LNCAP (cell line): ENCODE data around the gene TWIST2.

Experiments
- CTCF ChIP-seq: fragments of 450-650 bp; IDR thresholded peaks from 2 replicates; pipeline ENCODE4 v1.5.1; 2017; ENCODE audit warnings: mild to moderate bottlenecking

TWIST2 gene

GRCh38 chr2:238952261-238952919 lies 104.5 kb downstream of the TWIST2 start:
- no peak for TF ChIP-seq CTCF

GRCh38 chr2:238954841-238955591 lies 107.1 kb downstream of the TWIST2 start:
- no peak for TF ChIP-seq CTCF

- TF ChIP-seq CTCF: no peak
Measured at GRCh38 chr2:238955648-238956531, 108.0 kb downstream of the TWIST2 start.

- TF ChIP-seq CTCF: no peak
Measured at GRCh38 chr2:238956676-238957075, 108.8 kb downstream of the TWIST2 start.
